ENCODE measurements around the gene TMEM30B. TPM values are rescaled to one million over a fixed set of nuclear protein-coding genes. Genes with fewer than 3 reads are reported as not detected.

TMEM30B gene
- total and polyA plus RNA-seq, 2 of the 4 experiments (the other 2 are of a cell fraction), result 0.03 TPM; not detected in 1

- Histone ChIP-seq H2BK120ac (ENCODE audit: low read depth, low read length) (no peak overlapping the region), H3K36me3 (ENCODE audit: control insufficient read depth, insufficient read depth, low read length) (no peaks in the 10 kb centered on the region), H2AK5ac (ENCODE audit: low read depth, low read length) (no peak overlapping the region), H2BK20ac (ENCODE audit: low read depth, low read length) (no peak overlapping the region), H3K9me1 (ENCODE audit: insufficient read depth, low read length) (no peaks in the 10 kb centered on the region), H3K56ac (ENCODE audit: extremely low read depth, insufficient read depth, low read length) (no peak overlapping the region), H2AK9ac (replicated peaks; ENCODE audit: low read depth, low read length, poor library complexity) (no peak overlapping the region), H3K23ac (ENCODE audit: low read depth, low read length) (no peak overlapping the region), H2AFZ (replicated peaks; ENCODE audit: low read length, poor library complexity) (no peak overlapping the region), H4K91ac (ENCODE audit: insufficient read depth, low read depth, low read length) (no peak overlapping the region), H4K5ac (ENCODE audit: low read depth, low read length) (no peak overlapping the region), H3K4ac (ENCODE audit: low read depth, low read length) (no peak overlapping the region), H3K4me1 (ENCODE audit: control insufficient read depth, insufficient read depth, low read length) (no peaks in the 10 kb centered on the region), H2BK5ac (ENCODE audit: low read depth, low read length, poor library complexity, severe bottlenecking) (no peak overlapping the region), H3K27ac (ENCODE audit: insufficient read depth, low read length) (no peak overlapping the region), H3K4me2 (ENCODE audit: low read depth, low read length) (no peak overlapping the region), H3K4me3 (ENCODE audit: insufficient read depth, low read depth, low read length) (no peak overlapping the region), H3K79me1 (ENCODE audit: low read depth in 1 of 2, low read length in 2 of 2) (no peaks in the 10 kb centered on the region), H3K9me3 (ENCODE audit: control insufficient read depth, insufficient read depth, low read length) (no peaks in the 10 kb centered on the region; the same call in 1 of the 2 replicates), H3K18ac (ENCODE audit: low read depth, low read length) (no peak overlapping the region), H4K20me1 (ENCODE audit: insufficient read depth, low read length) (no peaks in the 10 kb centered on the region), H3K9ac (ENCODE audit: low read depth, low read length) (no peak overlapping the region), H4K8ac (ENCODE audit: low read depth in 2 of 2, low read length in 2 of 2) (no peak overlapping the region), H3K27me3 (ENCODE audit: control insufficient read depth, insufficient read depth, low read length) (peaks cover 5% of the 10 kb centered on the region), H2BK15ac (ENCODE audit: low read depth, low read length) (no peak overlapping the region), H3K14ac (replicated peaks; ENCODE audit: low read depth, low read length) (no peak overlapping the region)
- dilution Hi-C loops (cut with HindIII; ENCODE audit: low sequenced_read_pairs, unreplicated experiment), result no loop called here
- no peak for ATAC-seq (ENCODE audit: low read depth)
- TF ChIP-seq USF2 (IDR thresholded peaks at IDR 0.05; ENCODE audit: low read depth, low read length), result no peak
- no peak for TF ChIP-seq CEBPB (IDR thresholded peaks at IDR 0.05; ENCODE audit: low read depth, low read length)
- TF ChIP-seq MXI1 (IDR thresholded peaks at IDR 0.05; ENCODE audit: borderline replicate concordance, low read depth, low read length), result no peak
- no peak for TF ChIP-seq POLR2A (IDR thresholded peaks at IDR 0.05; ENCODE audit: low read depth, low read length)
- DNase-seq, result no peak
- POLR2A ChIA-PET (ENCODE audit: unreplicated experiment), result interaction anchor here (0.6 kb wide), 2 partner anchors 128 to 666 kb away, joined by 4 to 5 read pairs; no protein-coding TSS in a partner anchor
- no CpG with 5 or more reads among the region's 2 CpGs for WGBS, 2 experiments (ENCODE audit: extremely low coverage in 2 of 2, insufficient read length in 1 of 2)
- CTCF ChIA-PET, result interaction anchor here (0.6 to 0.8 kb wide), 3 partner anchors 14 to 701 kb away, joined by 3 to 4 read pairs (median 3); no protein-coding TSS in a partner anchor
- BruUV-seq (replicated peaks), result no TSS peak
- intact Hi-C loops (cut with micrococcal nuclease), result no loop called here
- in situ Hi-C loops (cut with MboI; ENCODE audit: low sequenced_read_pairs), result no loop called here
Observed at GRCh38 chr14:61304688-61305087, 23.6 kb upstream of the TMEM30B start.

All from IMR-90 (cell line).